ENCODE measurements around the gene ELP2.

The ELP2 gene

GRCh38 chr18:36175481-36175880 is 45.8 kb downstream of the ELP2 start:
- H2AFZ ChIP-seq (ENCODE audit: low read depth, low read length), result no peak overlapping the region
- no peaks in the 10 kb centered on the region for H3K4me1 ChIP-seq (ENCODE audit: insufficient read depth, low read length)
- DNase-seq (no peak), ATAC-seq (ENCODE audit: insufficient read depth, low read depth) (no peak)
- no peak for TF ChIP-seq EZH2 (IDR thresholded peaks at IDR 0.05; ENCODE audit: borderline replicate concordance, low read depth, low read length, severe bottlenecking)
- no peak for TF ChIP-seq CTCF (IDR thresholded peaks at IDR 0.05; ENCODE audit: borderline replicate concordance, extremely low read depth, low read length, poor library complexity, severe bottlenecking)
- no peaks in the 10 kb centered on the region for H3K27me3 ChIP-seq (ENCODE audit: insufficient read depth, low read length, poor library complexity)
- no peak overlapping the region for H3K9ac ChIP-seq (ENCODE audit: low read depth, low read length)
- H3K36me3 ChIP-seq (ENCODE audit: insufficient read depth, low read length), result peaks cover 72% of the 10 kb centered on the region
- H3K4me2 ChIP-seq (ENCODE audit: insufficient read depth, low read length), result no peak overlapping the region
- no peaks in the 10 kb centered on the region for H4K20me1 ChIP-seq (ENCODE audit: insufficient read depth, low read length)
- H3K9me3 ChIP-seq (ENCODE audit: insufficient read depth, low read length, severe bottlenecking), result no peaks in the 10 kb centered on the region
- H3K27ac ChIP-seq (ENCODE audit: low read length), result no peak overlapping the region
- H3K4me3 ChIP-seq (ENCODE audit: low read depth in 1 of 2, low read length in 2 of 2), result no peak overlapping the region
- no peaks in the 10 kb centered on the region for H3K79me2 ChIP-seq (ENCODE audit: insufficient read depth, low read length)

GRCh38 chr18:36176177-36176584 is 46.5 kb downstream of the ELP2 start:
- H4K20me1 ChIP-seq (ENCODE audit: insufficient read depth, low read length), result no peaks in the 10 kb centered on the region
- no peak overlapping the region for H3K4me2 ChIP-seq (ENCODE audit: insufficient read depth, low read length)
- H2AFZ ChIP-seq (ENCODE audit: low read depth, low read length), result no peak overlapping the region
- H3K79me2 ChIP-seq (ENCODE audit: insufficient read depth, low read length), result no peaks in the 10 kb centered on the region
- H3K36me3 ChIP-seq (ENCODE audit: insufficient read depth, low read length), result peaks cover 65% of the 10 kb centered on the region
- no peak overlapping the region for H3K27ac ChIP-seq (ENCODE audit: low read length)
- no peaks in the 10 kb centered on the region for H3K9me3 ChIP-seq (ENCODE audit: insufficient read depth, low read length, severe bottlenecking)
- H3K4me3 ChIP-seq (ENCODE audit: low read depth in 1 of 2, low read length in 2 of 2), result no peak overlapping the region
- no peaks in the 10 kb centered on the region for H3K27me3 ChIP-seq (ENCODE audit: insufficient read depth, low read length, poor library complexity)
- no peak for DNase-seq
- TF ChIP-seq EZH2 (IDR thresholded peaks at IDR 0.05; ENCODE audit: borderline replicate concordance, low read depth, low read length, severe bottlenecking), result no peak
- ATAC-seq (ENCODE audit: insufficient read depth, low read depth), result no peak
- H3K4me1 ChIP-seq (ENCODE audit: insufficient read depth, low read length), result no peaks in the 10 kb centered on the region
- no peak overlapping the region for H3K9ac ChIP-seq (ENCODE audit: low read depth, low read length)

- Histone ChIP-seq H3K9ac (ENCODE audit: low read depth, low read length) (no peak overlapping the region), H3K27me3 (ENCODE audit: insufficient read depth, low read length, poor library complexity) (no peaks in the 10 kb centered on the region), H3K4me3 (ENCODE audit: low read depth in 1 of 2, low read length in 2 of 2) (no peak overlapping the region), H2AFZ (ENCODE audit: low read depth, low read length) (no peak overlapping the region), H3K79me2 (ENCODE audit: insufficient read depth, low read length) (no peaks in the 10 kb centered on the region), H4K20me1 (ENCODE audit: insufficient read depth, low read length) (no peaks in the 10 kb centered on the region), H3K9me3 (ENCODE audit: insufficient read depth, low read length, severe bottlenecking) (no peaks in the 10 kb centered on the region), H3K4me2 (ENCODE audit: insufficient read depth, low read length) (no peak overlapping the region), H3K27ac (ENCODE audit: low read length) (no peak overlapping the region), H3K4me1 (ENCODE audit: insufficient read depth, low read length) (no peaks in the 10 kb centered on the region), H3K36me3 (ENCODE audit: insufficient read depth, low read length) (peaks cover 60% of the 10 kb centered on the region)
- DNase-seq, result no peak
- no peak for ATAC-seq (ENCODE audit: insufficient read depth, low read depth)
- no peak for TF ChIP-seq CTCF (IDR thresholded peaks at IDR 0.05; ENCODE audit: borderline replicate concordance, extremely low read depth, low read length, poor library complexity, severe bottlenecking)
- no peak for TF ChIP-seq EZH2 (IDR thresholded peaks at IDR 0.05; ENCODE audit: borderline replicate concordance, low read depth, low read length, severe bottlenecking)
These were observed 47.0 kb downstream of the ELP2 start for GRCh38 chr18:36176711-36177110.

- Histone ChIP-seq H4K20me1 (ENCODE audit: insufficient read depth, low read length) (no peaks in the 10 kb centered on the region), H2AFZ (ENCODE audit: low read depth, low read length) (no peak overlapping the region), H3K36me3 (ENCODE audit: insufficient read depth, low read length) (peaks cover 48% of the 10 kb centered on the region), H3K4me2 (ENCODE audit: insufficient read depth, low read length) (no peak overlapping the region), H3K27me3 (ENCODE audit: insufficient read depth, low read length, poor library complexity) (no peaks in the 10 kb centered on the region), H3K9me3 (ENCODE audit: insufficient read depth, low read length, severe bottlenecking) (no peaks in the 10 kb centered on the region), H3K4me3 (ENCODE audit: low read depth in 1 of 2, low read length in 2 of 2) (no peak overlapping the region), H3K9ac (ENCODE audit: low read depth, low read length) (no peak overlapping the region), H3K79me2 (ENCODE audit: insufficient read depth, low read length) (no peaks in the 10 kb centered on the region), H3K27ac (ENCODE audit: low read length) (no peak overlapping the region), H3K4me1 (ENCODE audit: insufficient read depth, low read length) (no peaks in the 10 kb centered on the region)
- TF ChIP-seq EZH2 (IDR thresholded peaks at IDR 0.05; ENCODE audit: borderline replicate concordance, low read depth, low read length, severe bottlenecking) (no peak), CTCF (IDR thresholded peaks at IDR 0.05; ENCODE audit: borderline replicate concordance, extremely low read depth, low read length, poor library complexity, severe bottlenecking) (no peak)
- ATAC-seq (ENCODE audit: insufficient read depth, low read depth), result no peak
- no peak for DNase-seq
These were observed 48.2 kb downstream of the ELP2 start for GRCh38 chr18:36177913-36178312.

All from DND-41 (cell line).